Right hindlimb (tissue), 1 donor: ENCODE data around the gene ZSCAN5C.
A peak's percentile ranks its signal among the peaks of the same experiment; 100 is the strongest.
"Not testable (repeated sequence)": the region's sequence is repeated elsewhere in the genome, so short reads cannot be mapped to it uniquely, and the experiment has no call there.

Source experiments
- DNase-seq: peaks from one replicate; pipeline ENCODE4 v3.0.0-alpha.2; 2018

The ZSCAN5C gene

DNA sequence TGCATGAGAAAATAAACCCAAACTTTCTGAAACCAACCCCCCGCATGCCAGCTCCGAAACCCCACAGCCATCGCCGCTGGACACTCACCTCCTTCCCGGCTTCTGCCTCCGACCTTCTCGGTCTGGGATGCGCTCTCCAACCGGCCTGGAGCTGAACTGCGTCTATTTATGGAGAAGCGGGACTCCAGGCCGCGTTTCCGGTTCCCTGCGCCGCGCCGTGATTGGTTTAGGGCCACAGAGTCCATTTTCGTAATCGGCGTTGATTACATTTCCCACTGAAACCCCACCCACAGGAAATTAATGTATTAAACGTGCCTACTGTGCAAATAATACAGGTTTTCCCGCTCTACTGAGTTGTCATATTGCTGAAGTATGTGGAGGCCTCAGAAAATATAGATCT is 4.4 kb upstream of the ZSCAN5C start, which contains the start of gene ZSCAN5B:
TSS of gene ZSCAN5B (minus strand) at position 138 of the 400 bp plus-strand sequence. CDS start 4,731 bp downstream, outside the sequence.
- DNase-seq, result not testable (repeated sequence)

DNA sequence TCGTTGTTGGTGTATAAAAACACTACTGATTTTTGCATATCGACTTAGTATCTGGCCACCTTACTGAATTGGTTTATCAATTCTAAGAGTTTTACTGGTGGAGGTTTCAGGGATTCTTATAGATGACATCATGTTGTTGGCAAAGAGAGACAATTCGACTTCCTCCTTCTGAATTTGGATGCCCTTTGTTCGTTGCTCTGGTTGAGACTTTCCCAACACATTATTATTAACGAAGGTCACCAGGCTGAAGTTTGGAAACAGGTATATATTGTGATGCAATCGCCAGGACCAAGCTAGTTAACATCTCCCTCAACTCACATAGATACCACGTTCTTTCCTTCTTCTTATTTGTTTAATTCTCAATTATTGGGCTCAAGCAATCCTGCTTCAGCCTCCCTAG is 2.4 kb upstream of the ZSCAN5C start:
- no peak for DNase-seq

DNA sequence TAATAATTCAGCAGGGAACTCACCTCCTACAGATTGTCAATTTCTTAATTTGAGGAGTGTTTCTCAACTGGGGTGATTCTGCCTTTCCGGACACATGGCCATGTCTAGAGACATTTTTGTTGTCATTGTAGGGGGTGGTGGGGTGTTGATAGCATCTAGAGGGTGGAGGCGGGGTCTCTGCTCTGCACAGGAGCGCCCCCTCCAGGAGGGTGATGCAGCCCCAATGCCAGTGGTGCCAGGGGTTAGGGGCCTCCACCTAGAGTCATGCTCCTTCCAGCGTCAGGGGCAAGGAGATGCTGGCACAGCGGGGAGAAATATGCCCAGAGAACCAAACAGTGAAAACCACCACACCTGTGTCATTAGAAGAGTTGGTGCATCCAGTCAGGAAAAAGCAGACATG is 5.5 kb downstream of the ZSCAN5C start:
- not testable (repeated sequence) for DNase-seq

DNA sequence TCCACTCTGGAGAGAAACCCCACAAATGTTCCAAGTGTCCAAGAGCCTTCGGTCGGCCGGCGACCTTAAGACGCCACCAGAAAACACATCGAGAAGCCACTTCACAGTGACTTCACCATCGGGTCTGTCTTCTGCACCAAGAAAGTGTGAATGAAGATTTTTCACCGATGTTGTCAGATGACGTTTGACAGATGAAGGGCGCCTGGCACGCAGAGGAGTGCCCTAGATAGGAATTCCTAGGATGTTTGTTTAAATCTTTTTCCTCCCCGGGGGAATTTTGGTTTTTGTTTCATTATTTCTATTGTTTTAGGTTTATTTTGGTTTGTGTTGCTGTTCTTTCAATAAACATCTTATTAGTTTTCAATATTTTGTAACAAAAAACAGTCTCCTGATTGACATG is 7.0 kb downstream of the ZSCAN5C start:
- no peak for DNase-seq

DNA sequence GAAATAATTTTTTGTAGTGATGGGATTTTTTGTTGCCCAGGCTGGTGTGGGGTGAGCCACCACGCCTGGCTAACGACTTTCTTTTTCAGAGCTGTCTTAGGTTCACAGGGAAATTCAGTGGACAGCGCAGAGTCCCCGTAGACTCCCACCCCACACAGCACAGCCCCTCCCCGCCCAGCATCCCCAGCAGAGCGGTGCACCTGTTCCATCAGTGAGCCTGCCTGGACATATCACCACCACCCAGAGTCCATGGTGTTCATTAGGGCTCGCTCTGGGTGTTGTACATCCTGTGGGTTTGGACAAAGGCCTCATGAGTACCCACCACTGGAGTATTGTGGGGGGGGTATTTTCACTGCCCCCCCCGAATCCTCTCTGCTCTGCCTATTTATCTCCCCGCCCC is 8.0 kb downstream of the ZSCAN5C start:
- DNase-seq, result not testable (repeated sequence)

DNA sequence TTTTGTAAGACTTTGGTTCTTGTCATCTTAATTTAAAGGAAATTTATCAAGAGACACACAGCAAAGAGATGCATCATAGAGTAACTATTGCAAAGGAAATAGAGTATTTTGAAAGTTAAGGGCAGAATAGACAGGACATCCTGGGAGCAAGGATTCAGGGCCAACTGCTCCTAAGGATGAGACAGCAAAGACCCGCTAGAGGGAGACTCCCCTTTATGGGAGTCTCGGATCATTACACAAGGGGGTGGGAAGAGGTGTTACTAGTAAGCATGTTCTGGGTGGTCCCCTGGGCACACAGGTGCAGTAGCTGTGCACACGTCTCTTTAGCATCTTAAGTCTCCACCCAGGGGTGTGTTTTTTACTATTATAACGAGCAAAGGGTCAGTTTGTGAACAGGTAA is 9.6 kb downstream of the ZSCAN5C start:
- no peak for DNase-seq

DNA sequence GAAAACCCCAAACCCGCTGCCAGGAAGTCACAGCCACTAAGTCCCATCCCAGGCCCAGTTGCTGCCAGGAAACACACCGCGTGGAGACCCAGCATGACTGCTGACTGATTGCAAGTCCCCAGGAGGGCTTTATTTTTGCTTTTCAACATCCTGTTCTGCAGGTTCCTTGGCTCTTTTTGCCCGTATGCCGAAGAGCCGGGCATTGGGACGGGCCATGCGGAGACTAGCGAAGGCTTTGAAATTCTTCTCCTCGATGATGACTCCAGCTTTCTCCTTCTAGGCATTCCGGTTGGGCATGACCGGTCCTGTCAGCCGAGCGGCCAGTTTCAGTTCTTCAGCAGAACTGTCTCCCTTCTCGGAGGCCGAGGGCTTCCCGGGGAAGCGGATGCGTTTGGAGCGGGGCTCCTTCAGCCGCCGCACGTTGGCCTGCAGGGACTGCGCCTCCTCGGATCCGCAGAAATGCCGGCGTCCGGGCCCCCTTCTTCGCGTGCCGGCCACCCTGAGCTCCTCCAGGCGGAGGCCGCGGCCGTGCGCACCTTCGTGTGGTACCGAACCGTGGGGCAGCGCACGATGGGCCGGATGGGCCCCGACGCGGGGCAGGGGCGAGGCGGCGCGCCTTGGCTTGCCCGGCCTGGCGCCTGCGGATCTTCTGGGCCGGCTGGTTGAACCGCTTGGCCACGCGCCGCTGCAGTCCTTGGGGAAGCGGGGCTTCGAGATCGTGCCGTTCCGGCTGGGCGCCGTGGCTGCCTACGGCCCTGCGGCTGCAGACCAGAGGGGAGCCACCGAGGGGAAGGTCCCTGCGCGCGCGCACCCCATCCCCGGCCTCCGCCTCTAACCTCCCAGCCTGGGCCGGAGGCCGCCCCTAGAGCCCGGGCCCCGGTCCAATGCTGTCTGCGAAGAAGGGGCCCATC is 15.2 kb downstream of the ZSCAN5C start:
- peak; percentile 39 for DNase-seq

DNA sequence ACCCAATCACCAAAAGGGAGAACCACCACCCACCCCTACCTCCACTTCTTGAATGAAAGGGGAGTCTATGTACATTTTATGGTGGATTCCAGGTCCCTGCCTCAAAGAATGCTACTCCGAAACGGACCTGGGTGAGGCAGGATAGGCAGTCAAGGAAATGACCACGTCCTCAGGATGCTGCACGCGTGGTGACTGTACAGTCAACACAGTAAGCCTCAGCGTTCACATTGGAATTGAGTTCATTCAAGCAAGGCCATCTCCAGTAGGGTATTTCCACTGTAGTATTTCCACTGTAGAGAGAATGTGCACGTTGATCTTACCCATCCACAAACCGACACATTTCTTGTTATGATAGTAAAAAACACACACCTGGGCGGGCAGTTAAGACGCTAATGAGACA is 16.9 kb downstream of the ZSCAN5C start:
- no peak for DNase-seq

DNA sequence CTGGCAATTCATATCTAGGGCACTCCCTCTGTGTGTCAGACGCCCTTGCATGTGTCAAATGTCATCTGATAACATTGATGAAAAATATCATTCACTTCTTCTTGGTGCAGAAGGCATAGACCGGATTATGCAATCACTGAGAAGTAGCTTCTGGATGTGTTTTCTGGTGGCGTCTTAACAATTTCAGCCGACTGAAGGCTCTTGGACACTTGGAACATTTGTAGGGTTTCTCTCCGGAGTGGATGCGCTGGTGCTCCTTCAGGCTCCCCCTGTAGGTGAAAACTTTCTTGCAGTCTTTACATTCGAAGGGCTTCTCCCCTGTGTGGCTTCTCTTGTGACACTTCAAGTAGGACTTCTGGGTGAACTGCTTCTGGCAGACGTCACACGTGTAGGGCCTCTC is 19.4 kb downstream of the ZSCAN5C start:
- not testable (repeated sequence) for DNase-seq

DNA sequence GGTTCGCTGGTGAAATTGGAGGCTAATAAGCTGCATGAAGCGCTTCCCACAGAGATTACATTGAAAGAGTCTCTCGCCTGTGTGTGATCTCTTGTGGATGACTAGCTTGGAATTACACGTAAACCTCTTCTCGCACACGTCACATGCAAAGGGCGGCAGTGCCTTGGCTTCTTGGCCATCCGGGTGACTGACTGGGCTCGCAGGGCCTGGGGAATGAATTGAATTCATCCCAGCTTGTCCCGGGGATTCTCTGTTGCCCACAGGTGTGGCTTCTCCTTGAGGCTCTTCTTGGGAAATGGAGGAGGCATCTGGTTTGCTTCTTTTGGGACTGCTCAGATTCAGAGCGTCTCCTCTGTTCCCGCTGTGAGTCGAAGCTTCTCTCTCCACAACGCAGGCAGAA is 19.8 kb downstream of the ZSCAN5C start:
- no peak for DNase-seq

DNA sequence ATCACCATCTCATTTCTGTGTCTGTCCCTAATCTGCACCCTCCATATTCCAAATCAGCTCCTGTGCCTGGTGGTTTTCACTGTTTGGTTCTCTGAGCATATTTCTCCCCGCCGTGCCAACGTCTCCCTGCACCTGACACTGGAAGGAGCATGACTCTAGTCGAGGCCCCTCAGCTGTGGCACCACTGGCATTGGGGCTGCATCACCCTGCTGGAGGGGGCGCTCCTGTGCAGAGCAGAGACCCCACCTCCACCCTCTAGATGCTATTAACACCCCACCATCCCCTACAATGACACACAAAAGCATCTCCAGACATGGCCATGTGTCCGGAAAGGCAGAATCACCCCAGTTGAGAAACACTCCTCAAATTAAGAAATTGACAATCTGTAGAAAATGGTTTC is 20.8 kb downstream of the ZSCAN5C start:
- no peak for DNase-seq

DNA sequence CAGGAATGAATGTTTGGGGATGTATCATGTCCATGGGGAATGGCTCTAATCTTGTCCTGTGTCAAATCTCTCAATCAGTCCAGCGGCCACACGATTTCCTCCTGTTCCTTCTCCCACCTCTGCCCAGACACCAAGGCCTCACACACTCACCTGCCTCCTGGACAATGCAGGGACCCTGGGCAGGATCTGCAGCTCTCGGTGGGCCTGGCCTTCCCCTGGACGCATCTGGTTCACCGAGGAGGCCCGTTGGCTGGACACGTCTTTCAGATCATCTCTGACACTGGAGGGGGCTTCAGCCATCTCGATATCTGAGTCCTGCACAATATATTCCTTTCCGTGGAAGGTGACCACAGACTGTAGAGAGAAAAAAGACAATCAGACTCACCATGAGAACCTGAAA is 21.4 kb downstream of the ZSCAN5C start:
- DNase-seq, result no peak

DNA sequence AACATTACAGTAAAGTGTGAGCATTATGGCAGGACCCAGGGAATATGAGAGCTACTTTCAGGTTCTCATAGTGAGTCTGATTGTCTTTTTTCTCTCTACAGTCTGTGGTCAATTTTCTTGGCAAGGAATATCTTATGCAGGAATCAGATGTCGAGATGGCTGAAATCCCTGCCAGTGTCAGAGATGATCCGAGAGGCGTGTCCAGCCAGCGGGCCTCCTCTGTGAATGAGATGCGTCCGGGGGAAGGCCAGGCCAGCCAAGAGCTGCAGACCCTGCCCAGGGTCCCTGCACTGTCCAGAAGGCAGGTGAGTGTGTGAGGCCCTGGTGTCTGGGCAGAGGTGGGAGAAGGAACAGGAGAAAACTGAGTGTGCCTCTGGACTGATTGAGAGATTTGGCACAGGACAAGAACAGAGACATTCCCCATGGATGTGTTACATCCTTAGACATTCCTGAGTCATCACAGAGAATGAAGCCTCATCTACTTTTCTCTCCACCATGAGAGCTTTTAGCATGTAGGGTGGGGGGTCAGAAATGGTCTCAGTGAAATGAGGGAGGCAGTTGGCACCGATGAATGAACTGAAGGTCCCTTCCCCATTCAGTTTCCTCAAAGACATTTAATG is 43.2 kb downstream of the ZSCAN5C start:
- no peak for DNase-seq

DNA sequence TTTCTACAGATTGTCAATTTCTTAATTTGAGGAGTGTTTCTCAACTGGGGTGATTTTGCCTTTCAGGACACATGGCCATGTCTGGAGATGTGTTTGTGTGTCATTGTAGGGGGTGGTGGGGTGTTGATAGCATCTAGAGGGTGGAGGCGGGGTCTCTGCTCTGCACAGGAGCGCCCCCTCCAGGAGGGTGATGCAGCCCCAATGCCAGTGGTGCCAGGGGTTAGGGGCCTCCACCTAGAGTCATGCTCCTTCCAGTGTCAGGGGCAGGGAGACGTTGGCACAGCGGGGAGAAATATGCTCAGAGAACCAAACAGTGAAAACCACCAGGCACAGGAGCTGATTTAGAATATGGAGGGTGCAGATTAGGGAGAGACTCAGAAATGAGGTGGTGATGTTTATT is 43.7 kb downstream of the ZSCAN5C start:
- not testable (repeated sequence) for DNase-seq

DNA sequence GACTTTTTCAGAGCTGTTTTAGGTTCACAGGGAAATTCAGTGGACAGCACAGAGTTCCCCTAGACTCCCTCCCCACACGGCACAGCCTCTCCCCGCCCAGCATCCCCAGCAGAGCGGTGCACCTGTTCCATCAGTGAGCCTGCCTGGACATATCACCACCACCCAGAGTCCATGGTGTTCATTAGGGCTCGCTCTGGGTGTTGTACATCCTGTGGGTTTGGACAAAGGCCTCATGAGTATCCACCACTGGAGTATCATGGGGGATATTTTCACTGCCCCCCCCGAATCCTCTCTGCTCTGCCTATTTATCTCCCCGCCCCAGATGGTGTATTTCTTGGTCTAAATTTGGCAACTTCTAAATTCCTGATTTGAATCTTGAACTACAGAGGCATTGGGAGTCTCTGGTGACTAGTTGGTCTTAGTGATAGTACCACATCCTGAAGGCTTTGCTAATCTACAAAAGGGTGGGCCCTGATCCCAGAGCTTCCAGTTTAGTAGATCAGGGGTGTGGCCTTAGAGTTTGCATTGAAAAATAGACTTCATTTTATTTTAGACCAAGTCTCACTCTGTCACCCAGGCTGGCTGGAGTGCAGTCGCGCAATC is 46.8 kb downstream of the ZSCAN5C start:
- not testable (repeated sequence) for DNase-seq

DNA sequence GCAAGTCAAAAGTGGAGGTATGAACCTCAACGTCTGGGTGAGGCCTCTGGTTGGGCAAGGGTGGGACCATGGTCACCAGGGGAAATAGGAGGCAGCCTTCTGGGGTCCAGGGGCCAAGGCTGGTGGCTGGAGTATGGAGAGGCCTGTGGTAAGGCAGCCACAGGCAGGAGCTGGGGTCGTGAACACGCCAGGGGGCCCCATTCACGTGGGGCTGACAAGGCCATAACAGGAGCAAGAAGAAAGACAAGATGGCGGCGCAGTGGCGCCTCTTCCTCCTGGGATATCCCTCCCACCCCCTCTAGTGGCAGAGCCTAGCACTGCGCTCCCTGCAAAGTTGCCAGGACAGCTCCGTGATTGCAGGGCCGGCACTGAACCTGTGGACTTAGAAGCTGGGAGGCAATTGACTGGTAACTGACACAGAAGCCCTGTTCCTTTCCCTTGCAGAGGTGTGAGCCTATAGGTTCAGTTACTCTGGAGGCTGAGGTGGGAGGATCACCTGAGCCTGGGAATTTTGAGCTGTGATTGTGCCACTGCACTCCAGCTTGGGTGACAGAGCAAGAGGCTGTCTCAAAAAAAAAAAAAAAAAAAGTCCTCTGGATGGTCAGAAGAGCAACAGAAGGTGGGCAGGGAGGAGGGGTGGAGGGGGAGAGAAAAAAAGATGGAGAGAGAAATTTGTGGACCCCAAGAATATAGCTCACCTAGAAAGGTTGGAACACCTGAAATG is 50.8 kb downstream of the ZSCAN5C start:
- peak; percentile 45 for DNase-seq

DNA sequence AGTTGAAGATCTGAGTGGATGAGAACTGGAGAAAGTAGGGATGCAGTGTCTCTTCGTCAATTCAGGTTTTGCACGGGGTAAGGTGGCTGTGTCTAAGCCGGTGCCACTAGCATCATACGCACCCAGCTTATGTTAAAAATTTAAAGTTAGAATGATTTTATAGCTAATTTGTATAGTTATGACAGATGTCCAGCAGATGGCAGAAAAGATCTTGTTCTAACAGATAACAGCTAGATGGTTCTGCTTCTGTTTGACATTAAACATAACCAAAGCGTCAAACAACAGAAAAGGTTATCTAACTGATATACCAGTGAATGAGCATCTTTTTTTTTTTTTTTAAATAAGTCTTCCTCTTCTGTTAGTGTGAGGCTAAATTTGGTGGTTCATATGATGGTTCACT is 51.7 kb downstream of the ZSCAN5C start:
- no peak for DNase-seq

DNA sequence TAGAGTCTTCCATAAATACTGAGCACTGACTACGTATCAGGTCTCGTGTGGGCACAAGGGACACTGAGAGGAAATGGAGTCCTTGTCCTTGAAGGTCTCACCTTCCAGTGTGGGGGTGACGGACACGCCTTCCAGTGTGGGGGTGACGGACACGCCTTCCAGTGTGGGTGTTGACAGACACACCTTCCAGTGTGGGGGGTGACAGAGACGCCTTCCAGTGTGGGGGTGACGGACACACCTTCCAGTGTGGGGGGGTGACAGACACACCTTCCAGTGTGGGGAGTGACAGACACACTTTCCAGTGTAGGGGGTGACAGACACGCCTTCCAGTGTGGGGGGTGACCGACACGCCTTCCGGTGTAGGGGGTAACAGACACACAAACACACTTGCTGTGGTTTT is 56.2 kb downstream of the ZSCAN5C start:
- no peak for DNase-seq
